Cerebellar cortex (tissue), 1 donor: ENCODE measurements around the gene CMKLR1.

Experiments
- DNase-seq: peaks from one replicate; pipeline ENCODE4 v3.0.0-alpha.2; 2015; ENCODE audit warnings: low spot score

CMKLR1 gene

GRCh38 chr12:108316176-108317086 is 22.7 kb downstream of the CMKLR1 start:
- no peak for DNase-seq

- DNase-seq, result no peak
Observed at GRCh38 chr12:108315486-108316105, 23.5 kb downstream of the CMKLR1 start.

- no peak for DNase-seq
Observed at GRCh38 chr12:108313606-108314351, 25.3 kb downstream of the CMKLR1 start.

- no peak for DNase-seq
Observed at GRCh38 chr12:108313241-108313605, 25.9 kb downstream of the CMKLR1 start.

- no peak for DNase-seq
Observed at GRCh38 chr12:108312693-108313189, 26.4 kb downstream of the CMKLR1 start.

- no peak for DNase-seq
Observed at GRCh38 chr12:108312073-108312659, 26.9 kb downstream of the CMKLR1 start.

- DNase-seq, result no peak
Observed at GRCh38 chr12:108311605-108312004, 27.5 kb downstream of the CMKLR1 start.

GRCh38 chr12:108310489-108310888 is 28.6 kb downstream of the CMKLR1 start:
- DNase-seq, result peak; percentile 51

- no peak for DNase-seq
Observed at GRCh38 chr12:108309674-108310312, 29.3 kb downstream of the CMKLR1 start.

GRCh38 chr12:108308395-108309085 is 30.6 kb downstream of the CMKLR1 start:
- DNase-seq, result no peak

GRCh38 chr12:108307006-108307405 is 32.1 kb downstream of the CMKLR1 start:
- DNase-seq, result no peak

GRCh38 chr12:108306506-108306905 is 32.6 kb downstream of the CMKLR1 start:
- no peak for DNase-seq

GRCh38 chr12:108305991-108306501 is 33.1 kb downstream of the CMKLR1 start:
- DNase-seq, result no peak

- no peak for DNase-seq
Observed at GRCh38 chr12:108305520-108305919, 33.6 kb downstream of the CMKLR1 start.

- no peak for DNase-seq
Observed at GRCh38 chr12:108304633-108305032, 34.5 kb downstream of the CMKLR1 start.

GRCh38 chr12:108303703-108304102 is 35.4 kb downstream of the CMKLR1 start:
- DNase-seq, result no peak

GRCh38 chr12:108302403-108303311 is 36.5 kb downstream of the CMKLR1 start:
- no peak for DNase-seq

- DNase-seq, result no peak
Observed at GRCh38 chr12:108302016-108302402, 37.1 kb downstream of the CMKLR1 start.

GRCh38 chr12:108301346-108301745 is 37.8 kb downstream of the CMKLR1 start:
- DNase-seq, result no peak
